ENCODE results near the gene TEDC2.

TEDC2 gene

DNA sequence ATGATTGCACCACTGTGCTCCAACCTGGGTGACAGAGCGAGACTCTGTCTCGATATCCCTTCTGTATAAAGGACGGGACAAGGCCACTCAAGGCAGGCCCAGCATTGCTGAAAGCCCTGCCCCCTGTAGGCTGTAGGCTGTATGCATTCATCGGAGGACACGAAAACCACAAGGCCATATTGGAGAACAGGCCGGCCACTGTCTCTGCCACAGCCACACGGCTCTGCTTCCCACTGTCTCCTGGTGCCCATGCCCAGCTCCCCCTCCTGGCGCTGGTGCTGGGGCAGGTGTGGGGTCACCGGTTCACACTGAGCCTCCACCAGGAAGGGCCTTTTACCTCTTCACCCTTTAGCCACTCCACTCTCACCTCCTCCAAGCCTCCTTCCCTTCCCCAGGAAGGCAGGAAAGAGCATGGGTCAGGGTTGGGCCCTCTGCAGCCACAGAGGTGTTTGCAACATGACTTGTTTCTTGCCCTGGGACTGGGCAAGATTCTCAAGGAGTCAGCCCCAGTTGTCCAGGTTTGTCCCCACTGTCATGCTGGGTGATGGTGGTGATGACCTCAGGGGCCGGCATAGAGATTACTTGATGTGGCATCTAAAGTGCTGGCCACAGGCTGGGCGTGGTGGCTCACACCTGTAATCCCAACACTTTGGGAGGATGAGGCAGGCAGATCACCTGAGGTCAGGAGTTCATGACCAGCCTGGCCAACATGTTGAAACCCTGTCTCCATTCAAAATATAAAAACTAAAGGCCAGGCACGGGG is 5.9 kb downstream of the TEDC2 start:
- DNase-seq (ENCODE audit: low read depth in 3 of 3): no peak

DNA sequence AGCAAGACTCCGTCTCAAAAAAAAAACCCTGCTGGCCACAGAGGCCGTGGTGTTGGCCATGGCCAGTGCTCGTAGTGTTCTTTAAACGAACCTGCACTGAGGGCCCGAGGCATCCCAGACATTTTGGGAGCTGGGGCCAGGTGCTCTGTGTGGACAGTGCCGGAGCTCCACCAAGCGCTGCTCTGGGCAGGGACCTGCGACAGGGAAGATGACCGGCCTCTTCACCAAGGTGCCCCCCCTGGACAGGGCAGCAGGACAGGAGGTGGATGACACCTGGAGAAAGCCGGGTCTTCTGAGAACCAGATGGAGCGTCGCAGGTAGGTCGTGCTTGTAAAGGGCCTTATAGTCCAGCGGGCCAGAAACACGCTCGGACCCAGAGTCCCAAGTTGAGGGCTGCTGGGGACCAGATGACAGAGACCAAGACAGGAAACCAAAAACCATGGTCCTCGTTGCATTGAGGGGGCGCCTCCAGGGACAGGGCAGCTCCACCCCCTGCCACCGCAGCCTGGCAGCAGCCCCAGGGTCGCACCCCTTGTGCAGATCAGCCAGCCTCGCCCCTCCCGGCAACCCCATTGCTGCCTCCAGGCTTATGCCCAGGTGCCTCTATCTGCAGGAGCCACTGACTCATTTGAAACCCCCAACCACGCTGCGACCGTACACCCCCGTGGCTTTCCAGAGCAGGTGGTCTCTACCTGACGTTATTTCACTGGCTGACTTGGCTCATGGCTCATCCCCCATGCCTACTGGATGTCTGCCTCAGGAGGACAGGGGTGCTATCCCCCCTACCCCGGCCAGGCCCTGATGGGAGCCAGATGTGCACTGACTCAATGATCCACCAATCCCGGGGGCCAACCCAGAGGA is 7.0 kb downstream of the TEDC2 start:
- no peak for DNase-seq (ENCODE audit: low read depth in 3 of 3)

DNA sequence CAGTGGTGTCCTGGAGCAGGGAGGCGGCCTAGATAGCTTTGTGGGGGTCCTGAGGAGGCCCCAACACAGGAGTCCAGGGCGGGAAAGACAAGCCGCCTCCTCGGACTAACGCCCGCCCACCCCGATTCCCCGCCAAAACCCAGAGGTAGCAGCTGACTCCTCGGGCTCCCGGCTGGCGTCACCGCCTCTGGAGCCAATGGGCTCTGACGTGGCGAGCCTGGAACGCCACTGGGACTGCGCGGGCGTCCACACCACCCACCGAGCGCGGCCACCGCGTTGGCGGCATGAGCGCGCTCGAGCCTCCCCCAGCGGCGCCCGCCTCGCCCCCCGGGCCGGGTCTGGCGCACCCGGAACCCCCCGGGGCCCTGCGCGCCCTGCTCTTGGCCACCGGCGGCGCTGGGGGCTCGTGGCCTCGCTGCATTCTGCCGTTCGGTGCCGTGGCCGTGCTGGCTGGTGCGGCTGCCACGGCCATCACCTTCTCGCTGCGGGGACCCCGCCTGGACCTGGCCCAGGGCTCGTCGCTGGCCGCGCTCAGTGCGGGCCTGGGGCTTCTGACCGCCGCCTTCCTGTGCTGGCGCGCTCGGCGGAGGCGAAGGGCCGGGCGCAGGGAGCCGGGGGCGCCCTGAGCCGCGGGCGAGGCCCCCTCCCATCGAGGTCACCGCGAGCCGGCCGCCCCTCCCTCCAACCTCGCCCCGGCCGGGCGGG is 7.8 kb downstream of the TEDC2 start:
- peak in 1 of 3 experiments; percentile 45 for DNase-seq (ENCODE audit: low read depth in 3 of 3)

DNA sequence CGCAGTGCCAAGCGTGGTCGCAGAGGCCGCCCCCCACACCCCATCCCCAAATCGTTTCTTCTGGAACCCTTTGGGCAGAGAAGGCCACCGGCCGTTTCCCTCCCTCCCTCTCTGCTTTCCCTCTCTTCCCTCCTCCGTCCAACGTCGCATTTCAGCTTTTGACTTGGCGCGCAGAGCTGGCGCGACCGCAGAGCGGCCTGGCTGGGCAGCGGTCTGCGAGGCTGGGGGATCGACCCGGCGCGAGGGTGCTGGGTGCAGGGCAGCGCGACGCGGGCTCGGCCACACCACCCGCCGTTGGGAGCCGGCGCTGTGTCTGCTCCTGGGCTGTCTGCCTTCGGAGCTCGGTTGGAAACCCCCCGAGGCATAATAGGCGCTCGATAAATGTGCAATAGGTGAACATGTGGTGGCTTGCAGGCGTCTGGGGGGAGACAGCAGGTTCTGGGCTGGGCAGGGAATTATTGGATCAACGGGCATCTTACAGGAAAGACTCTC is 8.4 kb downstream of the TEDC2 start:
- DNase-seq (ENCODE audit: low read depth in 3 of 3): no peak

DNA sequence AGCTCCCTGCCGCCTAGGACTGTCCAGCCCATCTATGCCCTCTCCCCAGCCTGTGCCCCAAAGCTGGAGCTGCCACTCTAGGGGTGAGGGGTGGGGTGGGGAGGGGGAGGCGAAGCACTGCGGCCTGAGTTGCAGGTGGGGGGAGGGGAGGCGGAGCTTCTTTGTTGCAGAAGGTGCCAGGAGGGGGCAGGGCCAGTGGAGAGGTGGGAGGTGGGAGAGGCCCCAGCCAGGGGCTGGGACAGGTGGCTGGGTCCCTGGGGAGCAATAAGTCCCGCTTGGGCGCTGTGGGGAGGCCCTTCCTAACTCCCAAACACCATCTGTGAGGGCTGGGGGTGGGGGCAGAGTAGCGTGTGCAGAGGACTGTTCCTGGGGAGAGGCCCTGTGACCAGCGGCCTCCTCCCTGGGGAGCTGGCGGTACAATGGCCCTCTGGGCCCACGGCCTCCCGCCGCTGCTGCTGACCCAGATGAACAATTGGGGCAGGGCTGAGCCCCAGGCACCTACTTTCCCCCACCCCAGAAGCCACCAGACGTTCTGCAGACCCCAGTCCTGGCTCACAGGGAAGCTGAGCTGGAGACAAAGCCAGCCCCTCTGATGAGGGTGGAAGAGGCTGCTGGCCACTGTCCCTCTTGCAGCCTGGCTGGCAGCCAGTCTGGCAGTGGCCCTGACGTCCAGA is 9.0 kb downstream of the TEDC2 start:
- no peak for DNase-seq (ENCODE audit: low read depth in 3 of 3)

DNA sequence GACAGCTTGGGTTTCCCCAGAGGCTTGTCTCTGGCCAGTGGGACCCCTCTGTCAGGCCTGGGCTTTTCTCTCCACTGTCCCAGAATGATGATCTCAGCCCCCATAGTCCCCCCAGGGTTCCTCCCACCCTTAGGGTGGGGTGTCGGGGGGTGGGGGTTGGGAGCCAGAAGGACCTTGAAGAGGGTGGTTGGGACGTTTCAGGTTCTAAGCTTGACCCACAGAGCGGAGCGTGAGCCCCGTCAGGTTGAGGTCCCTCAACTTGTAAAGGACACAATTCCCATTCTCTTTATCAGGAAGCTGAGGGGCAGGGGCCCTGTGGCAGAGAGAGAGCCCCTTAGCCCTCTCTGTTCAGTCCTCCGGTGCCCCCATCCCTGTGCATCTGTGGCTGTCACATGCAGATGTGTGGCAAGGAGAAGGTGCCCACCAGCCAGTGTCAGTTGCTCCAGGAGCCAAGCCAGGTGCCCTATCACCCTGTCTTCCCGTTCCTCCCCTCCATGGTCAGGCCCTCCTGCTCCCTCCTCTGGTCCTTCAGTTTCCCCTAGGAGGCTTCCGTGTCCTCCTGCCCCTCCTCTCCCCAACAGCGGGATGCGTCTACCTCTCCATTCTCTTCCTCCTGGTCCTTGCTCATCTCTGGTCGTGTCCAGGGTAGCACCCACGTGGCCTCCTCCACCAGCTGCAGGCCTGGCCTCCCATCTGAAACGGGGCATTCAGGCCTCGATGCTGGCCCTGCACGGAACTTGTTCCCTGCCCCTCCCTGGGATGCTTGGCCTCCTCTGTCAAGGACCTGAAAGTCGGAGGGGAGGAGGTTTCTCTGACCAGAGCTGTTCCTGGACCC is 9.7 kb downstream of the TEDC2 start:
- no peak for DNase-seq (ENCODE audit: low read depth in 3 of 3)

DNA sequence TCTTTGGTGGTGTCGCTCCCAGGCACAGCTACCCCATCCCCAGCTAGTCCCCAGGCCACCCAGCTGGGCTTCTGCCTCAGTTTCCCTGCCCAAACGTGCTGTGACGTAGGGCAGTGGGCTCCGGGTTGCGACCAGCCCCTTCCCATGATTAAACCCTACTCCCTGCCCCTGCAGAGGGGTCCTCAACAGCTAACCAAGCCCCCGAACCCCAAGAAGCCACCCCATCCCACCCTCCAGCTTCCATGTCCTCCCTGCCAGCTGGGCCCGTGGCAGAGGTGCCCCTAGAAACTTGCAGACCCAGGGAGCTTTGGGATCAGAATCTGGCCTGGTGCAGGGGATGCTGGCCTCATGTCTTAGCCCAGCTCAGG is 10.3 kb downstream of the TEDC2 start:
- DNase-seq (ENCODE audit: low read depth in 3 of 3): no peak

DNA sequence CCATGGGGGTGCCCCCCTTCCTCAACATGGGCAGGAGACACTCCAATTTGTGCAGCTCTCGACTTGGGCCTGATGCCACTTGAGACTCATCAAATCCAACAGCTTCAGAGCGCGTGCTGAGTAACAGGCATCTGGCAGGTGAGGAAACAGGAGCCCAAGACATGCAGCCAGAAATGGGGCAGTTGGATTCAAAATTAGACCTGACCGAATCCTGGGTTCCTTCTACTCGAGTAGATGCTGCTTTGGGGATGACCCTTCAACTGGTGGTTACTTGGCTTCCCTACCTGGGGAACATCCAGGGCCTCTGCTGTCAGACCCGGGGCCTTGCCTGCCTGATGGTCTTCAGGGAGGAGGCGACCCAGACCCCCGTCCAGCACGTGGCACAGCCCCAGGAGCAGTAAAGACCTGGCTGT is 10.7 kb downstream of the TEDC2 start:
- DNase-seq (ENCODE audit: low read depth in 3 of 3): no peak

DNA sequence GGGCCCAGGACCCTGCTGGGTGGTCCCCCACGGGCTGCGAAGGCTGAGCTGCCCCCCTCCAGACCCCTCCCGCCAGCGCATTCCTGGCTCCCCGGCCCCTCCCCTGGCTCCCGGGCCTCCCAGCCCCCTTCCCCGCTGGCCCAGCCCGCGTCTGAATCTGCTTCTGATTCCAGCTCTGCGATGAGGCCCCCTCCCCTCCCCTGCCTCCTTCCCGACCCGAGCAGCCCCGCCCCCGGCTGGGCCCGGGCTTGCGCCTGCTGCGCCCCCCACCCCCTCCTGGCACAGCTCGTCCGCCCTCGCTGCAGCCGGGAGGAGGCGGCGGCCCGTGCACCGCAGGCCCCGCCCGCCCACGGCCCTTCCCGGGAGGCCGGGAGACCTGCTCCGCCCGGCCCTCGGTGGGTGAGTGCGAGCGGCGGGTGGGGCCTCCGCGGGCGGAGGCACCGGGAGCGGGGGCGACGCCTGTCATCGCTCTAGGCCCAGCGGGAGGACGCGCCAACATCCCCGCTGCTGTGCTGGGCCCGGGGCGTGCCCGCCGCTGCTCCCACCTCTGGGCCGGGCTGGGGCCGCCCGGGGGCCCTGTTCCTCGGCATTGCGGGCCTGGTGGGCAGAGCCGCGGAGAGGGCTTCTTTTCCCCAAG is 11.2 kb downstream of the TEDC2 start, which contains the start of gene NTN3:
NTN3 (plus strand) TSS at position 282 of the 637 bp plus-strand sequence. CDS start 405 bp downstream, outside the sequence.
- DNase-seq (ENCODE audit: low read depth in 3 of 3): no peak

DNA sequence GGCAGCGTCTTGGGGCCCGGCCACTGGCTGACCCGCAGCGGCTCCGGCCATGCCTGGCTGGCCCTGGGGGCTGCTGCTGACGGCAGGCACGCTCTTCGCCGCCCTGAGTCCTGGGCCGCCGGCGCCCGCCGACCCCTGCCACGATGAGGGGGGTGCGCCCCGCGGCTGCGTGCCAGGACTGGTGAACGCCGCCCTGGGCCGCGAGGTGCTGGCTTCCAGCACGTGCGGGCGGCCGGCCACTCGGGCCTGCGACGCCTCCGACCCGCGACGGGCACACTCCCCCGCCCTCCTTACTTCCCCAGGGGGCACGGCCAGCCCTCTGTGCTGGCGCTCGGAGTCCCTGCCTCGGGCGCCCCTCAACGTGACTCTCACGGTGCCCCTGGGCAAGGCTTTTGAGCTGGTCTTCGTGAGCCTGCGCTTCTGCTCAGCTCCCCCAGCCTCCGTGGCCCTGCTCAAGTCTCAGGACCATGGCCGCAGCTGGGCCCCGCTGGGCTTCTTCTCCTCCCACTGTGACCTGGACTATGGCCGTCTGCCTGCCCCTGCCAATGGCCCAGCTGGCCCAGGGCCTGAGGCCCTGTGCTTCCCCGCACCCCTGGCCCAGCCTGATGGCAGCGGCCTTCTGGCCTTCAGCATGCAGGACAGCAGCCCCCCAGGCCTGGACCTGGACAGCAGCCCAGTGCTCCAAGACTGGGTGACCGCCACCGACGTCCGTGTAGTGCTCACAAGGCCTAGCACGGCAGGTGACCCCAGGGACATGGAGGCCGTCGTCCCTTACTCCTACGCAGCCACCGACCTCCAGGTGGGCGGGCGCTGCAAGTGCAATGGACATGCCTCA is 12.0 kb downstream of the TEDC2 start:
- DNase-seq (ENCODE audit: low read depth in 3 of 3): no peak

DNA sequence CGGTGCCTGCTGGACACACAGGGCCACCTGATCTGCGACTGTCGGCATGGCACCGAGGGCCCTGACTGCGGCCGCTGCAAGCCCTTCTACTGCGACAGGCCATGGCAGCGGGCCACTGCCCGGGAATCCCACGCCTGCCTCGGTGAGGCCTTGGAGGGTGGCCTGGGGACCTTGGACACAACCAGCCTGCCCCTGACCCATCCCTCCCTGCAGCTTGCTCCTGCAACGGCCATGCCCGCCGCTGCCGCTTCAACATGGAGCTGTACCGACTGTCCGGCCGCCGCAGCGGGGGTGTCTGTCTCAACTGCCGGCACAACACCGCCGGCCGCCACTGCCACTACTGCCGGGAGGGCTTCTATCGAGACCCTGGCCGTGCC is 12.6 kb downstream of the TEDC2 start:
- no peak for DNase-seq (ENCODE audit: low read depth in 3 of 3)

DNA sequence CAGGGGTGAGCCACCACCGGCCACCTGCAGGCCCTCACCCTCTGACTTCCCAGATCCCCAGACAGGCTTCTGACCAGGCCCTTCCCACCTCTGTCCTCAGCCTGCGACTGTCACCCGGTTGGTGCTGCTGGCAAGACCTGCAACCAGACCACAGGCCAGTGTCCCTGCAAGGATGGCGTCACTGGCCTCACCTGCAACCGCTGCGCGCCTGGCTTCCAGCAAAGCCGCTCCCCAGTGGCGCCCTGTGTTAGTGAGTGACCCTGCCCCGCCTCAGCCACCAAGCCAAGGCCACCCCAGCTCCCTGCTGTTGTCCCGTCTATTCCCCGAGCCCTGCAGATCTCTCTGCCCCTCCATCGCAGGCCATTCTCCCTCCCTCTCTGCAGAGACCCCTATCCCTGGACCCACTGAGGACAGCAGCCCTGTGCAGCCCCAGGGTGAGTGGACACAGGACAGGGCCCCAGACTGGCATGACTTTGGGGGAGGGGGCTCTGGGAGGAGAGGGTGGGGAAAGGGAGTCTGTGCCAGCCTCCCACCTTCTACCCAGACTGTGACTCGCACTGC is 13.1 kb downstream of the TEDC2 start:
- DNase-seq (ENCODE audit: low read depth in 3 of 3): no peak

DNA sequence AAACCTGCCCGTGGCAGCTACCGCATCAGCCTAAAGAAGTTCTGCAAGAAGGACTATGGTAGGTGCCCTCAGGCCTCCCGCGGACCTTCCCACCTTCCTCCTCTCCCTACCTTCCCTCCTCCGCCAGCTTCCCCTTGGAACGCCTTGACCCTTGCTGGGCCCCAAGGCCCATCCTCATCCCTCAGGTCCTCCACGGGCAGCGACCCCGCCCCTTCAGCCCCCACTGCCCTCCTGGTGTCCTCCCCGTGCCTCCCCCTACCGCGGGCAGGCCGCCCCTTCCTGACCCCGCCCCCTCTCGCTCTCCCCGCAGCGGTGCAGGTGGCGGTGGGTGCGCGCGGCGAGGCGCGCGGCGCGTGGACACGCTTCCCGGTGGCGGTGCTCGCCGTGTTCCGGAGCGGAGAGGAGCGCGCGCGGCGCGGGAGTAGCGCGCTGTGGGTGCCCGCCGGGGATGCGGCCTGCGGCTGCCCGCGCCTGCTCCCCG is 13.6 kb downstream of the TEDC2 start:
- DNase-seq (ENCODE audit: low read depth in 3 of 3): peak in 1 of 3 experiments; percentile 42

DNA sequence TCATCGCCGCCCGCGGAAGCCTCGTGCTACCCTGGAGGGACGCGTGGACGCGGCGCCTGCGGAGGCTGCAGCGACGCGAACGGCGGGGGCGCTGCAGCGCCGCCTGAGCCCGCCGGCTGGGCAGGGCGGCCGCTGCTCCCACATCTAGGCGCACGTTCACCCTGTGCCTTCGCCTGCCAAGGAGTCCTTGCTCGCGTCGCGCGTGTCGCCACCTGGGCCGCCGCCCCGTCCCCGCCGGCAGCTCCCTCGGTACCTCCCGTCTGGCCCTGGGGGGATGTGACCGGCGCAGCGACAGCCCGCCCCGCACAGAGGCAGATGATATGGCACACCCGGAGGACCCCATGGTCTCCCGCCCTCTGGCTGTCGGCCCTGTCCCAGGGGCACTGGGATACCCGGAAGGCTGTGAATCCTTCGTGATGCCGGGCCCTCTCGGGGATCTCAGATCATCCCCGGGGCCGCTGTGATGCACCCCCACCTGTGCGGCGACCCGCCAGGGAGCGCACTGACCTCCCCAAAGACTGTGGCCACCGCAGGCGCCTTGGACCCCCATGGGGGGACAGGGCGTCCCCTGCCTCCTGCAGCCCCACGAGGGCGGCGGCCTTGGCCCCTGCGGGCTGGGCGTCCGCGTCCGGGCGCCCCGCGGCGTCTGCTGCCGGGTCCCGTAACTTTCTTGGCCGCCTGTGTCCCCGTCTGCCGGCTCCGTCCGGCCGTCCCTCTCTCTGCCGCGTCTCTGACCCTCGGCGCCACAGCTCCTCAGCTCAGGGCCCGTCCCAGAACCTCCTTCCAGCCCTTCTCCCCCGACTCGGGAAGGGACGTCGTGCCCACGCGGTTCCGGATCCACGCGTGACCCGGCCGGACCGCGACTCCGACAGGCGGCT is 14.3 kb downstream of the TEDC2 start:
- DNase-seq (ENCODE audit: low read depth in 3 of 3): peak in 2 of 3 experiments; percentile 27 to 61

DNA sequence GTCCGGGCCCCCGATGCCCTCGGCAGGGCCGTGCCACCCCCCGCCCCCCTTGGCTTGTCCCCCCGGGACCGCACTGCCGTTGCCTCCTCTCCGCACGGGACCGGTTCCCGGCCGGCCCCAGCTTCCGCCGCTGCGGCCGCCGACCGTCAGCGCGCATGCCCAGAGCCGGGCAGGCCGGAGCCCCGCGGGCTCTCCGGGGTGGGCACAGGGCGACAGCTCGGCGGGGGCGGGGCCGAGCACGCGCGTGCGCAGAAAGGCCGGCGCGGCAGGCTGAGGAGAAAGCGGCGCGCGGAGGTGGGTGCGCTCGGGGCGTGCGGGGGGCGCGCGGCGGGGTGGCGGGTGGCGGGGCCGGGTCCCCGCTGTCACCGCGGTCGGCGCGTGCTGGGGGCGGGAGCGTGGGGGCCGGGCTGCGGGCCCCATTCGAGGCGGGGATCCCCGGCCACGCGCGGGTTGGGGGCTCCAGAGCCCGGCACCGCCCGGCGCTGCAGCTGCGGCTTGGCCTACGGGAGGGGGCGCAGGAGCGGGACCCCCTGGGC is 15.0 kb downstream of the TEDC2 start, which contains the start of gene TBC1D24:
TBC1D24 (plus strand) TSS at position 251 of the 536 bp plus-strand sequence. CDS start 21,022 bp downstream, outside the sequence.
- peak; percentile 61 to 85 (median 71) for DNase-seq (ENCODE audit: low read depth in 3 of 3)

DNA sequence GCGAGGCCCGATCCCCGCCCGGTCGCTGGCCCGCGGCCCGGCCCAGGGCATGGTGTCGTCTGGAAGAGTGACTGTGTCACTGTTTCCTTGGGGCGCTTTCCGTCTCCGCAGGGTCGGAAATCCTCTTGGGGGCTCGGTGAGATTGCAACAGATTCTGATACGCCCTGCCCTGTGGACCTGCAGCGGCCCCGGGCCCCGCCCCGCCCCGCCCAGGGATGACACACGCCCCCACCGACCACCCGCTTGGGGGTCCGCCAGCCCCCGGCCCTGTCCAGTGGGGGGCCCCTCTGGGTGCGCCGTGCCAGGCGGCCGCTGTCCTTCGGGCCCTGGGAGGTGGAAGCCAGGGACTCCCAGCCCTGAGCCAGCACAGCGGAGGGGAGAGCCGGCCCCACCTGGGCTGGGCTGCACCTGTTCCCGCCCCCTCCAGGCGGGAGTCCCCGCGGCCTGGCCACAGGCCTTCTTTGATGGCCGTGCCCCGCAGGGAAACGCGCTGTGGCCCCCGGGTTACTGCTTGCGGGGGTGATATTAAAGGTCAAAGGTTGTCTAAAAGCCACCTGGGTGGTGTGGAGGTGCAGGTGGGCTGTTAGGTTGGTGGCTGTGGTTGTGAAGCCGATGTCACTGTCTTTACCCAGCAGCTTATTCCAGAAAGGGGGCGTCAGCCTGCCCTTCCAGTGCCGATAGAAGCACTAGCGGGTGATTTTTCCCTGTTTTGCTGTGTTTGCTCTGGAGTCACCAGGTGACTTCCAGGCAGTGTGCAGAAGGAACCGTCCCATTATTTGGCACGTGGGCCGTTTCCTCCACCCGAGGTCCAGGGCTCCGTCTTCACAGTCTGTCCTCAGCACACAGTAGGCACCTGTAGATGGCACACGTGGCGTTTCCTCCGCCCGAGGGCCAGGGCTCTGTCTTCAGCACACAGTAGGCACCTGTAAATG is 15.8 kb downstream of the TEDC2 start:
- DNase-seq (ENCODE audit: low read depth in 3 of 3): peak in 1 of 3 experiments; percentile 42

All from stimulated activated CD4-positive, alpha-beta T cell treated with anti-CD3 and anti-CD28 coated beads, TNF-alpha, amount 100 ng/mL, for 24 hours (primary cell).